GM13976 (cell line): ENCODE data around the gene CARD14.
"Not testable (repeated sequence)": the region's sequence is repeated elsewhere in the genome, so short reads cannot be mapped to it uniquely, and the experiment has no call there.

Experiments
- DNase-seq: peaks from one replicate; pipeline ENCODE4 v3.0.0; 2012; ENCODE audit warnings: low spot score
- in situ Hi-C: fragments of 300-500 bp; cut with MboI; formaldehyde crosslinking; loops from one replicate; pipeline ENCODE4 v1.12.0; 2022; ENCODE audit warnings: low sequenced_read_pairs, mixed read lengths, inconsistent platforms; ENCODE audit not compliant: unreplicated experiment
- TF ChIP-seq, protein P1 (sequence below): IDR thresholded peaks from 2 replicates; pipeline ENCODE4 v1.5.1; 2012; ENCODE audit warnings: borderline replicate concordance, mild to moderate bottlenecking; ENCODE audit not compliant: insufficient read depth; ENCODE audit errors: extremely low read depth, missing control alignments, control extremely low read depth

CARD14 gene

GRCh38 chr17:80242505-80242904 lies 72.7 kb downstream of the CARD14 start:
- in situ Hi-C loops, result no loop called here
- DNase-seq, result no peak
- TF ChIP-seq, protein P1, sequence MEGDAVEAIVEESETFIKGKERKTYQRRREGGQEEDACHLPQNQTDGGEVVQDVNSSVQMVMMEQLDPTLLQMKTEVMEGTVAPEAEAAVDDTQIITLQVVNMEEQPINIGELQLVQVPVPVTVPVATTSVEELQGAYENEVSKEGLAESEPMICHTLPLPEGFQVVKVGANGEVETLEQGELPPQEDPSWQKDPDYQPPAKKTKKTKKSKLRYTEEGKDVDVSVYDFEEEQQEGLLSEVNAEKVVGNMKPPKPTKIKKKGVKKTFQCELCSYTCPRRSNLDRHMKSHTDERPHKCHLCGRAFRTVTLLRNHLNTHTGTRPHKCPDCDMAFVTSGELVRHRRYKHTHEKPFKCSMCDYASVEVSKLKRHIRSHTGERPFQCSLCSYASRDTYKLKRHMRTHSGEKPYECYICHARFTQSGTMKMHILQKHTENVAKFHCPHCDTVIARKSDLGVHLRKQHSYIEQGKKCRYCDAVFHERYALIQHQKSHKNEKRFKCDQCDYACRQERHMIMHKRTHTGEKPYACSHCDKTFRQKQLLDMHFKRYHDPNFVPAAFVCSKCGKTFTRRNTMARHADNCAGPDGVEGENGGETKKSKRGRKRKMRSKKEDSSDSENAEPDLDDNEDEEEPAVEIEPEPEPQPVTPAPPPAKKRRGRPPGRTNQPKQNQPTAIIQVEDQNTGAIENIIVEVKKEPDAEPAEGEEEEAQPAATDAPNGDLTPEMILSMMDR, result no peak

DNA sequence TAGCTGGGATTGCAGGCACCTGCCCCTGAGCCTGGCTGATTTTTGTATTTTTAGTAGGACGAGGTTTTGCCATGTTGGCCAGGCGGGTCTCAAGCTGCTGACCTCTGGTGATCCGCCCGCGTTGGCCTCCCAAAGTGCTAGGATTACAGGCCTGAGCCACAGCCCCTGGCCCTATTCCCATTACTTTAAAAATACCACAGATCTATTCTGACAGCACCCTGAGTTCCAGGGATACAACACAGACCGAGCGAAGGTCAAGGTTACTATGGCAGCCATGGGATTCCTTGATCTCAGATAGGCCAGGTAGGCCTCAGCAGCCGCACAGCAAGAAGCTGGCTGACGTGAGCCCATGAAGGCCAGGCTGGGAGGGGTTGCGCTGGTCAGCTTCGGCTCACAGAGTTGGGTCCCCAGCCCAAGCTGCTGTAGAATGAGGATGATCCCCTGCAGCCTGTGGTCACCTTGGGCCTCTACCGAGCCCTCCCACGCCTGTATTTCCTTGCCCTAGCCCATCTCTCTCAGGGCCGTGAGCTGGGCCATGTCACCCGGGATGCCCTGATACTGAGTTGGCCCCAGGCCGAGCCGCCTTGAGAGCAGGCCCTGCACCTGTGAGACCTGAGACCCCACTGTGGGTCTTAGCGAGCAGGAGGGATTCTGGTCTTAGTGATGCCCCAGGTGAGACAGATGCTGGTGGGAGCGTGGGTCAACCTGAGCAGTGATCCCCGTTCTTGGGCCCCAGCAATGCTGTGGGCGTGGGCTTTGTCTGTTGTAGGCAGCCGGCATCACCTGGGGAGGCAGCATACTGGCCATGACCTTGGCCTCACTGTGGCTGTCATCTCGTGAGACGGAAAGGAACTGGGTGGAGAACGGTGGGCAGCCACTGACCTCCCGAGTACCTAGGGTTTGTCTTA lies 74.0 kb downstream of the CARD14 start:
- in situ Hi-C loops, result no loop called here
- TF ChIP-seq, protein P1, result no peak
- DNase-seq, result no peak

DNA sequence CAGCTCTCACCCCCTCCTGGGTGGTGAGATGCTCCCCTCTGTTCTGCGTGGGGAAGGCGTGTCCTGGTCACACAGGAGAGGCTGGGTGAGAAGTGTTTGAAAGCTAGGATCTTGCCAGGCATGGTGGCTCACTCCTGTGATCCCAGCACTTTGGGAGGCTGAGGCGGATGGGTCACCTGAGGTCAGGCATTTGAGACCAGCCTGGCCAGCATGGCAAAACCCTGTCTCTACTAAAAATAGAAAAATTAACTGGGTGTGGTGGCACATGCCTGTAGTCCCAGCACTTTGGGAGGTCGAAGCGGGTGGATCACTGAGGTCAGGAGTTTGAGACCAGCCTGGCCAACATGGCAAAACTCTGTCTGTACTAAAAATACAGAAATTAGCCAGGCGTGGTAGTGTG lies 74.6 kb downstream of the CARD14 start:
- DNase-seq, in situ Hi-C loops: not testable (repeated sequence)

DNA sequence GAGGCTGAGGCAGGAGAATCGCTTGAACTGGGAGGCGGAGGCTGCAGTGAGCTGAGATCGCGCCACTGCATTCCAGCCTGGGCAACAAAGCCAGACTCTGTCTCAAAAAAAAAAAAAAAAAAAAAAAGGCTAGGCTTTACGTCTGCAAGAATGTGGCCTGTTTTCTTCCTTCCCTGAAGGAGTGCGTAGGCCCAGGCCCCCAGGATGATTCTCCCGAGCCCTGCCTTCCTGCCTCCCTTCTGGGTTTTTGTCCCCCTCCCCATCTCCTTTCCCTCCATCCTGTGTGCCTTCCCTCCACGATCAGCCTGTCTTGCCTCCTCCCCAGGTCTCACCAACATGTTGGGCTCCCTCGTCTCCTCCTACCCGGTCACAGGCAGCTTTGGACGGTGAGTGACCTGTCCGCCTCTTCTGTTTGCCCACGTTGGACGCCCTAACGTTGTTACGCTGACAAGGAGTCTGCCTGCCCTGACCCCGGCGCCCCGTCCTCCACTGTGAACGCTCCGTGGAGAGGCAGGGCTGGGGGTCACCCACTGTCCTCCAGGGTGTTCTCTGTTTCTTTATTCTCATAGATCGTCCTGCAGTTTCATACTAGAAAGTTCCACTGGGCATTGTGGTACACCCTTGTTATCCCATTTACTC lies 75.2 kb downstream of the CARD14 start:
- DNase-seq, result no peak
- in situ Hi-C loops, result no loop called here
- TF ChIP-seq, protein P1, result no peak

DNA sequence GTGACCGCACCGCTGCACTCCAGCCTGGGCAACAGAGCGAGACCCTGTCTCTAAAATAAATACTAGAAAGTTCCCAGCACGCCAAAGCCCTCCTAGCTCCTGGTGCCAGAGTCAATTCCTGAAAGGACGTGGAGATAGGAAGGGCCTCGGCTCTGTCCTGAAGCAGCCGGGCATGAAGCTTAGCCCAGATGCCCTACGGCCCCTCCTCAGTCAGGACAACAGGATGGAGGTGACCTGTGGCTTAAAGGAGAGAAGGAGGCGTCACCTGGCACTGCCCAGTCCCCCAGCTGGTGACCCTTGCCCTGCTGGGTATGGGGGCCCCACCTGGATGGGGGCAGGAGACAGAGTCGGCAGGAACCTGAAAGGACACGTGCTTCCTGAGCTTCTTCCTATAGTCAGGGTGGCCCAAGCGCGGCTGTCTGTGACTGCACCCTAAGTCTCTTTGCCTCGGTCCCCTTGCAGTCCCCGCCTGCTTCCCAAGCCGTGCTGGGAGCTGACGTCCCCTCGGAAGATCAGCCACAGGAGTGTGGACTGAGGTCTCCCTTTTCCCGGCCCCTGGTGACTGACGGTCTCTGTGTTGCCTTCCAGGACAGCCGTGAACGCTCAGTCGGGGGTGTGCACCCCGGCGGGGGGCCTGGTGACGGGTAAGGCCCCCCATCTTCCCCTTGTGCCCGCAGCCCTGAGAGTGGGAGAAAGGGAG lies 75.9 kb downstream of the CARD14 start:
- DNase-seq, result no peak
- in situ Hi-C loops, result no loop called here
- TF ChIP-seq, protein P1, result no peak

- TF ChIP-seq, protein P1, result no peak
- in situ Hi-C loops, result no loop called here
- no peak for DNase-seq
Observed at GRCh38 chr17:80246266-80246681, 76.4 kb downstream of the CARD14 start.
